Sigmoid colon (tissue), 4 donors: ENCODE measurements around the gene PEX3.

ENCODE experiments used
- POLR2AphosphoS5 ChIP-seq, 4 donors: sonication (generic); formaldehyde crosslinking; IDR thresholded peaks; one replicate each; pipeline ENCODE4 v1.6.1; 2017; ENCODE audit warnings: antibody characterized with exemption in 4 of 4
- TF ChIP-seq, protein P1 (sequence below), 4 experiments: fragments of 450-650 bp in 3 of 4; fragments of 200-600 bp in 1 of 4; IDR thresholded peaks; one replicate each; pipeline ENCODE4 v1.5.1; 2016 to 2019; ENCODE audit warnings: antibody characterized with exemption in 4 of 4, mild to moderate bottlenecking in 3 of 4, moderate library complexity in 2 of 4

DNA sequence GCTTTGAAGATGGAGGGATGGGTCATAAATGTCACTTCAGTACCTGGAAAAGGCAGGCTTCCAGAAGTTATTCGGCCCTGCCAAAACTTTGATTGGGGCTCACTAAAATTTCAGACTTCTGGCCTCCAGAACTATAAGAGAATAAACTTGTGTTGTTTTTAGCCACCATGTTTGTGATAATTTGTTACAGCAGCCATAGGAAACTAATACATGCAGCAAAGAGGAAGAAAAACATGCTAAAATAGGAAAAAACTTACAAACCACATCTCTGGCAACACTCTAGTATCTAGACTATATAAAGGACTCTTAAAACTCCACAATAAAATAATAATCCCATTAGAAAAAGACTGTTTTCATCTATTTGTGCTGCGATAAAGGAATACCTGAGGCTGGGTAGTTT is 9.6 kb upstream of the PEX3 start:
- TF ChIP-seq, protein P1, sequence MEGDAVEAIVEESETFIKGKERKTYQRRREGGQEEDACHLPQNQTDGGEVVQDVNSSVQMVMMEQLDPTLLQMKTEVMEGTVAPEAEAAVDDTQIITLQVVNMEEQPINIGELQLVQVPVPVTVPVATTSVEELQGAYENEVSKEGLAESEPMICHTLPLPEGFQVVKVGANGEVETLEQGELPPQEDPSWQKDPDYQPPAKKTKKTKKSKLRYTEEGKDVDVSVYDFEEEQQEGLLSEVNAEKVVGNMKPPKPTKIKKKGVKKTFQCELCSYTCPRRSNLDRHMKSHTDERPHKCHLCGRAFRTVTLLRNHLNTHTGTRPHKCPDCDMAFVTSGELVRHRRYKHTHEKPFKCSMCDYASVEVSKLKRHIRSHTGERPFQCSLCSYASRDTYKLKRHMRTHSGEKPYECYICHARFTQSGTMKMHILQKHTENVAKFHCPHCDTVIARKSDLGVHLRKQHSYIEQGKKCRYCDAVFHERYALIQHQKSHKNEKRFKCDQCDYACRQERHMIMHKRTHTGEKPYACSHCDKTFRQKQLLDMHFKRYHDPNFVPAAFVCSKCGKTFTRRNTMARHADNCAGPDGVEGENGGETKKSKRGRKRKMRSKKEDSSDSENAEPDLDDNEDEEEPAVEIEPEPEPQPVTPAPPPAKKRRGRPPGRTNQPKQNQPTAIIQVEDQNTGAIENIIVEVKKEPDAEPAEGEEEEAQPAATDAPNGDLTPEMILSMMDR (IDR thresholded peaks at IDR 0.05) = no peak
- no peak for TF ChIP-seq POLR2AphosphoS5 (IDR thresholded peaks at IDR 0.05)
